HFFc6 (cell line): Measurements from ENCODE around the gene LCE1B. TPM values are rescaled to one million over a fixed set of nuclear protein-coding genes. Genes with fewer than 3 reads are reported as not detected.

ENCODE experiments used
- DNase-seq: peaks from one replicate; pipeline ENCODE4 v3.0.0-alpha.2; 2018
- H3K27ac Mint-ChIP-seq: 2 replicates; pipeline ENCODE4 v1.8.0; 2020; ENCODE audit warnings: mild to moderate bottlenecking, mixed read lengths
- H3K27me3 Mint-ChIP-seq: 2 replicates; pipeline ENCODE4 v1.8.0; 2021; ENCODE audit warnings: mild to moderate bottlenecking, moderate library complexity, mixed read lengths; ENCODE audit not compliant: insufficient read depth
- H3K36me3 Mint-ChIP-seq: 2 replicates; pipeline ENCODE4 v1.8.0; 2021; ENCODE audit warnings: low read depth, mixed read lengths
- H3K4me1 Mint-ChIP-seq: 2 replicates; pipeline ENCODE4 v1.8.0; 2020; ENCODE audit warnings: low read depth, mixed read lengths
- H3K4me3 Mint-ChIP-seq: 2 replicates; pipeline ENCODE4 v1.8.0; 2020; ENCODE audit warnings: mild to moderate bottlenecking, moderate library complexity, mixed read lengths
- H3K9me3 Mint-ChIP-seq: 2 replicates; pipeline ENCODE4 v1.8.0; 2020; ENCODE audit warnings: mild to moderate bottlenecking, mixed read lengths
- total RNA-seq, 6 experiments: library from RNA; stranded (reverse); fragmentation: NEBNext Ultra II Directional; extraction: Animal tissue kit (Norgen Biotek cat#: 25700); gene quantifications; 2 replicates in 1 of 6; 3 replicates in 5 of 6; pipeline ENCODE4 v1.2.3, GENCODE V29; 2021
- TF ChIP-seq, protein P1 (sequence below): fragments of 200-600 bp; sonication (generic); IDR thresholded peaks from 2 replicates; pipeline ENCODE4 v1.5.0; 2021; ENCODE audit warnings: antibody characterized with exemption, mild to moderate bottlenecking

LCE1B gene
- total RNA-seq, 6 experiments from 2014 or later, result not detected

DNA sequence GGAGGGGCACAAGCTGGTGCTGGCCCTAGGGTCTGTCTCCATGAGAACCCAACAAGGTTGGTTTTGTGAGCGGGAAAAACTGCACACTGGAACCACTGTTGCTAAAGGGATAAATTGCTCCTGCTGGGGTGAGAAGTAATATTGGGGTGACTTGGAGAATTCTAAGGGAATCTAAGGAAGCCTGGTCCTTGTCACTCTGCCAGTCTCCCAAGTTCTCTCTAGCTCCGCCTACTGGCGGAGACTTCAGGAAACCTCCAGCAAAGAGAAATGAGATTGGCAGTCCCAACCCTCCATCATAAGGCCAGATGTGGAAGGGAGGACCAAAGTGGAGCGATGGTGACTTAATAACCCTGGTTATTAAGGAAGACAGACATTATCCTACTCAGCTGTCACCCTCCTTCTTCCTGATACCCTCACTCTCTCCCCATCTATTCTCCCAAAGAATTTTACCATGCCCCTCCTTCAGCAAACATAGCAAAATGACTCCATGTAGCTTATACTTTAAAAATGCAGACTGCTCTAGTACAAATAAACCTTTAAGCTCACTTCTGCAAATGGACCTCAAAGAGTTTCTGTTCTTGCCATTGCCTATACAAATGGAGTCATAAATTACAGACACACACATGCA lies 34.1 kb upstream of the LCE1B start:
- H3K9me3 Mint-ChIP-seq, result peaks cover 12% of the 10 kb centered on the region; the same call in 1 of the 2 replicates
- H3K4me3 Mint-ChIP-seq, result no peak overlapping the region
- TF ChIP-seq, protein P1, sequence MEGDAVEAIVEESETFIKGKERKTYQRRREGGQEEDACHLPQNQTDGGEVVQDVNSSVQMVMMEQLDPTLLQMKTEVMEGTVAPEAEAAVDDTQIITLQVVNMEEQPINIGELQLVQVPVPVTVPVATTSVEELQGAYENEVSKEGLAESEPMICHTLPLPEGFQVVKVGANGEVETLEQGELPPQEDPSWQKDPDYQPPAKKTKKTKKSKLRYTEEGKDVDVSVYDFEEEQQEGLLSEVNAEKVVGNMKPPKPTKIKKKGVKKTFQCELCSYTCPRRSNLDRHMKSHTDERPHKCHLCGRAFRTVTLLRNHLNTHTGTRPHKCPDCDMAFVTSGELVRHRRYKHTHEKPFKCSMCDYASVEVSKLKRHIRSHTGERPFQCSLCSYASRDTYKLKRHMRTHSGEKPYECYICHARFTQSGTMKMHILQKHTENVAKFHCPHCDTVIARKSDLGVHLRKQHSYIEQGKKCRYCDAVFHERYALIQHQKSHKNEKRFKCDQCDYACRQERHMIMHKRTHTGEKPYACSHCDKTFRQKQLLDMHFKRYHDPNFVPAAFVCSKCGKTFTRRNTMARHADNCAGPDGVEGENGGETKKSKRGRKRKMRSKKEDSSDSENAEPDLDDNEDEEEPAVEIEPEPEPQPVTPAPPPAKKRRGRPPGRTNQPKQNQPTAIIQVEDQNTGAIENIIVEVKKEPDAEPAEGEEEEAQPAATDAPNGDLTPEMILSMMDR, result peak; percentile 53; the same call in 1 of the 2 replicates
- DNase-seq, result peak; percentile 13
- no peaks in the 10 kb centered on the region for H3K36me3 Mint-ChIP-seq
- no peaks in the 10 kb centered on the region; the same call in none of the 2 replicates for H3K27me3 Mint-ChIP-seq
- H3K4me1 Mint-ChIP-seq, result no peaks in the 10 kb centered on the region
- no peak overlapping the region for H3K27ac Mint-ChIP-seq

DNA sequence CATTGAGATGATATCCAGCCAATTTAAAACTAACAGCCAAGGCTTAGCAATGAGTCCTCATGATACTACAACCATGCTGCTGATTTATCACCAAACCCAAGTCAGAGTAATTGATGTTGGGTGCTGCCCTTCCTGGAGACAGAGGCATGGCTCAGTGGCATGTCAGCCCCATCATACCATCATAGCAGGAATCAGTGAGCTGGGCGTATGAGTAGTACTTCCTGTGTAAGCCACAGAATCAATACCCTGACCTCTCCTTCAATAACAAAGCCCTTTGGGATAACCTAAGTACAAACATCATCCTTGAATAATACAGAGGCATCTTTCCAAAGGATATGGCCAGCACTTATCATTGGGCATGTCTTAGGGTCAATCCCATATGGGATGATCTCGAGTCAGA lies 28.7 kb upstream of the LCE1B start:
- no peak for DNase-seq
- Mint-ChIP-seq H3K27me3 (peaks cover 7% of the 10 kb centered on the region; the same call in 1 of the 2 replicates), H3K4me1 (no peaks in the 10 kb centered on the region), H3K9me3 (peaks cover 2% of the 10 kb centered on the region), H3K4me3 (no peak overlapping the region), H3K27ac (no peak overlapping the region), H3K36me3 (no peaks in the 10 kb centered on the region)
- TF ChIP-seq, protein P1, result no peak

DNA sequence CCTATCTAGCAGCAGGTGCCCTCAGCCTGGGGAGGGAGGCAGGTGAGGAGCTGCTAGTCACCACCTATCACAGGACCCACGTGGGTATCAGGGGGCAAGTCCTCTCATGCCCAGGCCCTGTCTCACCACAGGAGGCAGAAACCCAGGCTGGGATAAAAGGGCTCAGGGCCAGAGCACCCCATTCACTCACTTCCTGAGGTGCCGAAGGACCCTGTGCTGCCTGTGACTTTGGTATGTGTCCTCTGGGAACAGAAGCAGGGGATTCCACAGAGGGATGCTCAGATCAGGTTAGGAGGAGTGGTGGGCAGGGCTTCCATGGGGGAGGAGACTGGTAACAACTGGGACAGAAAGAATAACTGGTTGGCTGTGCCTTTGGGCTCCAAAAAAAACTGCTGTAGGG lies 25.7 kb upstream of the LCE1B start, which contains the start of gene LCE1E:
TSS of gene LCE1E (plus strand) at position 181 of the 400 bp plus-strand sequence. CDS start 1,043 bp downstream, outside the sequence.
- peaks cover 4% of the 10 kb centered on the region for H3K9me3 Mint-ChIP-seq
- no peaks in the 10 kb centered on the region for H3K4me1 Mint-ChIP-seq
- H3K27me3 Mint-ChIP-seq, result peaks cover 7% of the 10 kb centered on the region; the same call in 1 of the 2 replicates
- H3K27ac Mint-ChIP-seq, result no peak within 1 kb of the TSS
- TF ChIP-seq, protein P1, result no peak
- H3K4me3 Mint-ChIP-seq, result no peak within 1 kb of the TSS
- H3K36me3 Mint-ChIP-seq, result no peaks in the 10 kb centered on the region
- no peak for DNase-seq

DNA sequence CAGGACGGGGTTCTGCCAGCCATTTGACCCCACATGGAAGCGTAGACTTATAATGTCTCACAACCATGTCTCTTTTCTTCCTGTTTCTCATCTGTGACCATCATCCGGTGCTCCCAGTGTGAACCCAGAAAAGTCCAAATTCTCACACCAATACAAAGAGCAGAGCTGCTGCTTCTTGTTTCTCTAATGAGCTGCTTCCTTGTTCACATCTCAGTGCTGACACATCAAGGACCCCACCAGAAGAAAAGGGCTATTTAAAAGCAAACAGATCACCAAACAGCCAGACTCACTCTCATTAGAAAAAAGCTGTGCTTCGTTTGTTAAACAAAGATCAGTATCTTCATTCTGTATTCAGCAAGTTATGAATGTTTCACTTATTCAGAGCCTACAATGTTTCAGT lies 16.1 kb upstream of the LCE1B start:
- Mint-ChIP-seq H3K9me3 (peaks cover 4% of the 10 kb centered on the region; the same call in 1 of the 2 replicates), H3K4me3 (no peak overlapping the region), H3K36me3 (peaks cover 3% of the 10 kb centered on the region; the same call in 1 of the 2 replicates), H3K4me1 (no peaks in the 10 kb centered on the region), H3K27ac (no peak overlapping the region), H3K27me3 (peaks cover 2% of the 10 kb centered on the region; the same call in 1 of the 2 replicates)
- no peak for DNase-seq
- TF ChIP-seq, protein P1, result no peak

DNA sequence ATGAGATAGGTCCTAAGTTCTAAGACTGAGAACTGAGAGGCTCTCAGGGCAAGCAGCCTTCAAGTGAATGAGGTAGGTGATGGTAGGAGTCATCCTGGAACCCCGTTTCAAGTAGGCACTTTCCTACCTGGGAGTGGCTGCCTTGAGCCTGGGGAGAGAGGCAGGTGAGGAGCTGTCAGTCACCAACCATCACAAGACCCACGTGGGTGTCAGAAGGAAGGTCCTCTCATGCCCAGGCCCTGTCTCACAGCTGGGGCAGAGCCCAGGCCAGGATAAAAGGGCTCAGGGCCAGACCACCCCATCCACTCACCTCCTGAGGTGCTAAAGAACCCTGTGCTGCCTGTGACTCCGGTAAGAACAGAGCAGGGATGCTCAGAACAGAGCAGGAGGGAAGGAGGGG lies 15.3 kb upstream of the LCE1B start, which contains the start of gene LCE1D:
TSS of gene LCE1D (plus strand) at position 301 of the 400 bp plus-strand sequence. CDS start 1,074 bp downstream, outside the sequence.
- H3K27me3 Mint-ChIP-seq, result peaks cover 3% of the 10 kb centered on the region; the same call in 1 of the 2 replicates
- H3K36me3 Mint-ChIP-seq, result peaks cover 3% of the 10 kb centered on the region; the same call in 1 of the 2 replicates
- H3K9me3 Mint-ChIP-seq, result peaks cover 9% of the 10 kb centered on the region
- DNase-seq, result no peak
- no peak within 1 kb of the TSS for H3K27ac Mint-ChIP-seq
- no peak within 1 kb of the TSS for H3K4me3 Mint-ChIP-seq
- TF ChIP-seq, protein P1, result no peak
- no peaks in the 10 kb centered on the region for H3K4me1 Mint-ChIP-seq
